ENCODE measurements around the gene CAPN2.
"Not testable (repeated sequence)": the region's sequence is repeated elsewhere in the genome, so short reads cannot be mapped to it uniquely, and the experiment has no call there.

The CAPN2 gene

DNA sequence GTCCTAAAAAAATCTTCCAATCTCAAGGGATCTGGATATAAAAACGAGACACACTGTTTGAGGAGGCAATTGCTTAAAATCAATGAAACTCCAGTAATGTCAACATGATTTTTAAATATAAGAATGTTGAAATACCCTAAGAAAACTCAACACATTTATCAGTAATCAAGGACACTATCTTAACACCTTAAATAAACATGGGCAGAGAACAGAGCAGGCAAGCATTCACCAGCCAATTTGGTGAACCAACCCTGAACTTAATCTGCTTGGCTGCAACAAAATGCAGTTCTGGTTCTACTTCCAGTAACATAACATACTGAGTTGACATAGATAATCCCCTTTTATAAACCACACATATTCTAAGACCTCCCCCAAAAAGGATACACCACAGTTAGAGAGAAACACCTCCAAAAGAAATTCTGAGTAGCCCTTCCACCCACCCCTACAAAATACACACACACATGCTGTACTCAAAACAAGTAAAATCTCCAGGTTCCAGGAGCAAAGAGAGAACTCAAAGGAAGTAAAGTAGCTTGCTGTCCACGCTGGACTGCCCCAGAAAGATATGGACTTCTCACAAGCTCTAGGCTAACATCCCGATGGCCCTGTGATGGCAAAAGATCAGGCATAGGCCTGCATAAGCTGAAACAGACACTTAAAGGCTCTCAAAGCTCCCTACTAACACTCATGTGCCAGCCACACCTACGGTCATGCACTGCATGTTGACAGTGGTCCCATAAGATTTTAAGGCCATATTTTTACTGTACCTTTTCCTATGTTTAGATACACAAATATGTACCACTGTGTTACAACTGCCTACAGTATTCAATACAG, 102.9 kb downstream of the CAPN2 start:
- TF ChIP-seq, protein P1, sequence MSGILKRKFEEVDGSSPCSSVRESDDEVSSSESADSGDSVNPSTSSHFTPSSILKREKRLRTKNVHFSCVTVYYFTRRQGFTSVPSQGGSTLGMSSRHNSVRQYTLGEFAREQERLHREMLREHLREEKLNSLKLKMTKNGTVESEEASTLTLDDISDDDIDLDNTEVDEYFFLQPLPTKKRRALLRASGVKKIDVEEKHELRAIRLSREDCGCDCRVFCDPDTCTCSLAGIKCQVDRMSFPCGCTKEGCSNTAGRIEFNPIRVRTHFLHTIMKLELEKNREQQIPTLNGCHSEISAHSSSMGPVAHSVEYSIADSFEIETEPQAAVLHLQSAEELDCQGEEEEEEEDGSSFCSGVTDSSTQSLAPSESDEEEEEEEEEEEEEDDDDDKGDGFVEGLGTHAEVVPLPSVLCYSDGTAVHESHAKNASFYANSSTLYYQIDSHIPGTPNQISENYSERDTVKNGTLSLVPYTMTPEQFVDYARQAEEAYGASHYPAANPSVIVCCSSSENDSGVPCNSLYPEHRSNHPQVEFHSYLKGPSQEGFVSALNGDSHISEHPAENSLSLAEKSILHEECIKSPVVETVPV (CRISPR knock-in tag; IDR thresholded peaks at IDR 0.05) = no peak
- TF ChIP-seq, protein P2, sequence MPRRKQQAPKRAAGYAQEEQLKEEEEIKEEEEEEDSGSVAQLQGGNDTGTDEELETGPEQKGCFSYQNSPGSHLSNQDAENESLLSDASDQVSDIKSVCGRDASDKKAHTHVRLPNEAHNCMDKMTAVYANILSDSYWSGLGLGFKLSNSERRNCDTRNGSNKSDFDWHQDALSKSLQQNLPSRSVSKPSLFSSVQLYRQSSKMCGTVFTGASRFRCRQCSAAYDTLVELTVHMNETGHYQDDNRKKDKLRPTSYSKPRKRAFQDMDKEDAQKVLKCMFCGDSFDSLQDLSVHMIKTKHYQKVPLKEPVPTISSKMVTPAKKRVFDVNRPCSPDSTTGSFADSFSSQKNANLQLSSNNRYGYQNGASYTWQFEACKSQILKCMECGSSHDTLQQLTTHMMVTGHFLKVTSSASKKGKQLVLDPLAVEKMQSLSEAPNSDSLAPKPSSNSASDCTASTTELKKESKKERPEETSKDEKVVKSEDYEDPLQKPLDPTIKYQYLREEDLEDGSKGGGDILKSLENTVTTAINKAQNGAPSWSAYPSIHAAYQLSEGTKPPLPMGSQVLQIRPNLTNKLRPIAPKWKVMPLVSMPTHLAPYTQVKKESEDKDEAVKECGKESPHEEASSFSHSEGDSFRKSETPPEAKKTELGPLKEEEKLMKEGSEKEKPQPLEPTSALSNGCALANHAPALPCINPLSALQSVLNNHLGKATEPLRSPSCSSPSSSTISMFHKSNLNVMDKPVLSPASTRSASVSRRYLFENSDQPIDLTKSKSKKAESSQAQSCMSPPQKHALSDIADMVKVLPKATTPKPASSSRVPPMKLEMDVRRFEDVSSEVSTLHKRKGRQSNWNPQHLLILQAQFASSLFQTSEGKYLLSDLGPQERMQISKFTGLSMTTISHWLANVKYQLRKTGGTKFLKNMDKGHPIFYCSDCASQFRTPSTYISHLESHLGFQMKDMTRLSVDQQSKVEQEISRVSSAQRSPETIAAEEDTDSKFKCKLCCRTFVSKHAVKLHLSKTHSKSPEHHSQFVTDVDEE (CRISPR knock-in tag; IDR thresholded peaks at IDR 0.05) = no peak
- TF ChIP-seq ZNF8 (CRISPR knock-in tag; IDR thresholded peaks at IDR 0.05) (no peak), CSDC2 (CRISPR knock-in tag; IDR thresholded peaks at IDR 0.05) (no peak), ZNF70 (CRISPR knock-in tag; IDR thresholded peaks at IDR 0.05) (no peak), ZFP30 (CRISPR knock-in tag; IDR thresholded peaks at IDR 0.05) (no peak), ZFP3 (CRISPR knock-in tag; IDR thresholded peaks at IDR 0.05) (no peak), PPARA (CRISPR knock-in tag; IDR thresholded peaks at IDR 0.05; ENCODE audit: borderline replicate concordance) (no peak), BACH2 (CRISPR knock-in tag; IDR thresholded peaks at IDR 0.05; ENCODE audit: borderline replicate concordance) (no peak)
- ATAC-seq = no peak; the same call in 1 of the 3 replicates

DNA sequence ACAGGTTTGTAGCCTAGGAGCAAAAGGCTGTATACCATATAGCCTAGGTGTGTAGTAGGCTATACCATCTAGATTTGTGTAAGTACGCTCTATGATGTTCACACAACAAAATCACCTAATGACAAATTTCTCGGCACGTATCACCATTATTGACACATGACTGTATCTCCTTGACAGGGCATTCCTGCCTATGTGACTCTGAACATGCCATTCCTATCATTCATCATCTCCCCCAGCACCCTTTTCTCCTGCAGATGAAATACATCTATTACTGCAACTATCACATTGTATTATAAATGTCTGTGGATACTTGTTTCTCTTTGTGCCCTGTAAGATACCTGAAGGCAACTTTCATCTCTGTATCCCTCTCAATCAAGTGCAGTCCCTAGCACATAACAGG, 103.5 kb downstream of the CAPN2 start:
- no peak; the same call in 1 of the 3 replicates for ATAC-seq
- TF ChIP-seq PPARA (CRISPR knock-in tag; IDR thresholded peaks at IDR 0.05; ENCODE audit: borderline replicate concordance) = no peak
- no peak for TF ChIP-seq ZC3H10 (CRISPR knock-in tag; IDR thresholded peaks at IDR 0.05)
- TF ChIP-seq, protein P3, sequence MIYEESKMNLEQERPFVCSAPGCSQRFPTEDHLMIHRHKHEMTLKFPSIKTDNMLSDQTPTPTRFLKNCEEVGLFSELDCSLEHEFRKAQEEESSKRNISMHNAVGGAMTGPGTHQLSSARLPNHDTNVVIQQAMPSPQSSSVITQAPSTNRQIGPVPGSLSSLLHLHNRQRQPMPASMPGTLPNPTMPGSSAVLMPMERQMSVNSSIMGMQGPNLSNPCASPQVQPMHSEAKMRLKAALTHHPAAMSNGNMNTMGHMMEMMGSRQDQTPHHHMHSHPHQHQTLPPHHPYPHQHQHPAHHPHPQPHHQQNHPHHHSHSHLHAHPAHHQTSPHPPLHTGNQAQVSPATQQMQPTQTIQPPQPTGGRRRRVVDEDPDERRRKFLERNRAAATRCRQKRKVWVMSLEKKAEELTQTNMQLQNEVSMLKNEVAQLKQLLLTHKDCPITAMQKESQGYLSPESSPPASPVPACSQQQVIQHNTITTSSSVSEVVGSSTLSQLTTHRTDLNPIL (CRISPR knock-in tag; IDR thresholded peaks at IDR 0.05; ENCODE audit: low read depth) = no peak
- TF ChIP-seq SNAI2 (CRISPR knock-in tag; IDR thresholded peaks at IDR 0.05) = no peak
- no peak for TF ChIP-seq ESRRG (CRISPR knock-in tag; IDR thresholded peaks at IDR 0.05)
- TF ChIP-seq ZFP30 (CRISPR knock-in tag; IDR thresholded peaks at IDR 0.05) = no peak

DNA sequence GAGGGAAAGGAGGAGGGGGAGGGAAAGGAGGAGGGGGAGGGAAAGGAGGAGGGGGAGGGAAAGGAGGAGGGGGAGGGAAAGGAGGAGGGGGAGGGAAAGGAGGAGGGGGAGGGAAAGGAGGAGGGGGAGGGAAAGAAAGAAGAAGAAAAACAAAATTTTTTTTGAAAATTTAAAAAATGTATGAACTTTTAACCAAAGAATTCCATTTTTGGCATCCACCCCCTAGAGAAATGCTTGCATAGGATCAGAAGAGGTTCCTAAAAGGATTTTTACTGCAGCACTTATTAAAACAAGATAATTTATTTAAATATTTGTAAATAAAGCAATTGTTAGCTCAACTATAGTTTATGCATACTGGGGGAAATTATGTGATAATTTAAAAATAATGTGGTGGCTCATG, 104.9 kb downstream of the CAPN2 start:
- not testable (repeated sequence) for ATAC-seq

DNA sequence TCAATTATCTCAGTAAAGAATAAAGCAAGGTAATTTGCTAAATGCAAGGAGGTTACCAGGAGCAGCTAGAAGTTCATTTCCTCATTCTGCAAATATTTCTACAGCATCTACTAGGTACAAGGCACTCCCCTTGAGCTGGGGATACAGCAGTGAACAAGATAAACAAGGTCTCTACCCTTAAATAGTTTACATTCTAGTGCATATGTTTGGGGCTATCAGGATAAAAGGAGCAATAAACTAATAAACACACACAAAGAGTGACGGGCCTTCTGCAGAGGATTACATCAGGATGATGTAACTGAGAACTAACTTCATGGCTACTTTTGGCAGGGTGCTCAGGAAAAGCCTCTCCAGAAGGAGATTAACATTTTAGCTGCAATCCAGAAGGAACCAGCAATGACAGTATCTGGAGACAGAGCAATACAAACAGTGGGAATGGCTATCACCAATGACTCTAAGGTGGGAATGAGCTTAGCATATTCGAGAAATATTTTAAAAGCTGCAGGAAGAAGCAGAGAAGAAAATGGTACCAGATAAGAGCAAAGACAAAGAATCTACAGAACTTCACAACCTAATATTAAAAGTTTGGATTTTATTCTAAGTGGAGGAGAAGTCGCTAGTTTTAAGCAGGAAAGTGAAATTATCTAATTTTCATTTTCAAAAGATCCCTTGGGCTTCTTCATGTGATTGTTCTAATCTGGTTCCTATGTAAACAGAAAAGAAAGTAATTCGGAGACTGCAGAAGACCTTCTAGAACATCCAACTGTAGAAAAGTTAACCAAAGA, 107.6 kb downstream of the CAPN2 start:
- no peak for TF ChIP-seq ISL1 (CRISPR knock-in tag; IDR thresholded peaks at IDR 0.05)
- TF ChIP-seq ZNF70 (CRISPR knock-in tag; IDR thresholded peaks at IDR 0.05) = peak; percentile 85
- ATAC-seq = no peak; the same call in 1 of the 3 replicates

DNA sequence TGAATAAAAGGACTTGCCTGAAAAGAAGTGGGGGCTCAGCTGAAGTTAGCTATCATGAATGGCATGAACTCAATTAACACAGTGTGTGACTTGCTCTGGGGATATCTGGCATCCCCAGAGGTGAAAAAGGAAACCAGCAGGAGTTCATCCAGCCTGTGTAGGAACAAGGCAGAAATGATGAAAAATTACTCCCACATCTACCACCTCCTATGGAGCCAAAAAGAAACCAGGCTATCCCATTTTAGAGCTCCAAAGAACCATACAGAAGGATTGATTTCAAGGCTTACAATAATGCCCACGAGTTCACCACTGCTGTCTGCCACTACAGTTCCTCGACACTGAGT, 108.1 kb downstream of the CAPN2 start:
- TF ChIP-seq, protein P1 (CRISPR knock-in tag; IDR thresholded peaks at IDR 0.05) = no peak
- TF ChIP-seq ARNTL (CRISPR knock-in tag; IDR thresholded peaks at IDR 0.05; ENCODE audit: borderline replicate concordance, low read depth) (no peak), BACH2 (CRISPR knock-in tag; IDR thresholded peaks at IDR 0.05; ENCODE audit: borderline replicate concordance) (no peak), ISL1 (CRISPR knock-in tag; IDR thresholded peaks at IDR 0.05) (no peak), ESRRG (CRISPR knock-in tag; IDR thresholded peaks at IDR 0.05) (no peak), ZFP30 (CRISPR knock-in tag; IDR thresholded peaks at IDR 0.05) (no peak), ZNF8 (CRISPR knock-in tag; IDR thresholded peaks at IDR 0.05) (no peak), ZFP3 (CRISPR knock-in tag; IDR thresholded peaks at IDR 0.05) (no peak), ZNF70 (CRISPR knock-in tag; IDR thresholded peaks at IDR 0.05) (no peak)
- TF ChIP-seq, protein P2 (CRISPR knock-in tag; IDR thresholded peaks at IDR 0.05) = no peak
- ATAC-seq = peak; percentile 28

Data from SK-N-SH treated with all-trans-retinoic acid at 6 μM for 48 hours (cell line).